IPS-11a (cell line): Measurements from ENCODE around the gene TRIM9.

Experiments used
- H3K4me3 ChIP-seq: one replicate; pipeline ENCODE4 v1.5.1; 2013; ENCODE audit warnings: low read depth, low read length, control low read depth

Gene TRIM9

GRCh38 chr14:50937325-50937724 is 157.6 kb downstream of the TRIM9 start:
- no peak overlapping the region for H3K4me3 ChIP-seq

GRCh38 chr14:50936882-50937281 is 158.0 kb downstream of the TRIM9 start:
- no peak overlapping the region for H3K4me3 ChIP-seq

GRCh38 chr14:50936016-50936340 is 158.9 kb downstream of the TRIM9 start:
- H3K4me3 ChIP-seq, result no peak overlapping the region

- H3K4me3 ChIP-seq, result no peak overlapping the region
Measured at GRCh38 chr14:50935126-50936015, 159.5 kb downstream of the TRIM9 start.

GRCh38 chr14:50932592-50933495 is 162.1 kb downstream of the TRIM9 start:
- H3K4me3 ChIP-seq, result no peak overlapping the region

- no peak overlapping the region for H3K4me3 ChIP-seq
Measured at GRCh38 chr14:50932156-50932555, 162.7 kb downstream of the TRIM9 start.

GRCh38 chr14:50931559-50931958 is 163.3 kb downstream of the TRIM9 start:
- no peak overlapping the region for H3K4me3 ChIP-seq

GRCh38 chr14:50929506-50929905 is 165.4 kb downstream of the TRIM9 start:
- no peak overlapping the region for H3K4me3 ChIP-seq

- no peak overlapping the region for H3K4me3 ChIP-seq
Measured at GRCh38 chr14:50928002-50928635, 166.8 kb downstream of the TRIM9 start.

- no peak overlapping the region for H3K4me3 ChIP-seq
Measured at GRCh38 chr14:50926851-50927386, 168.0 kb downstream of the TRIM9 start.
